ENCODE data around the gene ERICH6B. TPM values are rescaled to one million over a fixed set of nuclear protein-coding genes. Genes with fewer than 3 reads are reported as not detected.

Gene ERICH6B
- total RNA-seq, 5 donors from 2014 or later (not counting 1 experiment from before 2014, with no cell fraction given) = not detected

GRCh38 chr13:45506811-45507210 is 108.7 kb downstream of the ERICH6B start:
- Mint-ChIP-seq H3K4me1 (peaks cover 3 to 6% (median 5%) of the 10 kb centered on the region in 3 donors), H3K36me3 (peaks cover 43% of the 10 kb centered on the region), H3K4me3 (no peak overlapping the region), H3K27me3 (no peaks in the 10 kb centered on the region), H3K9me3 (no peaks in the 10 kb centered on the region), H3K27ac (peak overlapping the region; percentile 41 to 48)
- Histone ChIP-seq H3K27ac (ENCODE audit: low read length) (no peak overlapping the region), H3K4me3 (ENCODE audit: control insufficient read depth in 1 of 2, extremely low read depth in 1 of 2, low read length in 1 of 2) (no peak overlapping the region), H3K27me3 (replicated peaks in 1 of 2; ENCODE audit: control insufficient read depth in 2 of 2, extremely low read depth in 1 of 2, insufficient read depth in 2 of 2, low read length in 1 of 2) (no peaks in the 10 kb centered on the region), H3K36me3 (ENCODE audit: control insufficient read depth in 2 of 2, extremely low read depth in 1 of 2, insufficient read depth in 1 of 2, low read length in 1 of 2) (peaks cover 11 to 62% of the 10 kb centered on the region in 2 donors), H3K4me1 (ENCODE audit: control insufficient read depth in 1 of 2, extremely low read depth in 1 of 2, insufficient read depth in 2 of 2, low read length in 2 of 2) (no peaks in the 10 kb centered on the region), H3K9me3 (no peaks in the 10 kb centered on the region)
- ChIA-PET CTCF (interaction anchor here (0.7 to 1.3 kb wide), 3 partner anchors 22 to 753 kb away, joined by 3 read pairs; no protein-coding TSS in a partner anchor), POLR2A (no interaction called here)
- no CpG with 5 or more reads among the region's 6 CpGs for WGBS (ENCODE audit: insufficient coverage)
- DNase-seq (no peak), ATAC-seq (replicated peaks in 1 of 4) (no peak)

GRCh38 chr13:45503658-45504057 is 111.9 kb downstream of the ERICH6B start:
- Mint-ChIP-seq H3K27me3 (no peaks in the 10 kb centered on the region), H3K36me3 (peaks cover 46% of the 10 kb centered on the region), H3K4me1 (peaks cover 8 to 18% (median 11%) of the 10 kb centered on the region in 3 donors), H3K9me3 (no peaks in the 10 kb centered on the region), H3K27ac (peak overlapping the region; percentile 15 to 60), H3K4me3 (no peak overlapping the region)
- Histone ChIP-seq H3K4me3 (ENCODE audit: control insufficient read depth in 1 of 2, extremely low read depth in 1 of 2, low read length in 1 of 2) (no peak overlapping the region), H3K4me1 (ENCODE audit: control insufficient read depth in 1 of 2, extremely low read depth in 1 of 2, insufficient read depth in 2 of 2, low read length in 2 of 2) (no peaks in the 10 kb centered on the region), H3K27me3 (replicated peaks in 1 of 2; ENCODE audit: control insufficient read depth in 2 of 2, extremely low read depth in 1 of 2, insufficient read depth in 2 of 2, low read length in 1 of 2) (no peaks in the 10 kb centered on the region), H3K27ac (ENCODE audit: low read length) (no peak overlapping the region), H3K9me3 (no peaks in the 10 kb centered on the region), H3K36me3 (ENCODE audit: control insufficient read depth in 2 of 2, extremely low read depth in 1 of 2, insufficient read depth in 1 of 2, low read length in 1 of 2) (peaks cover 11 to 67% of the 10 kb centered on the region in 2 donors)
- ChIA-PET CTCF (no interaction called here), POLR2A (interaction anchor here (0.6 kb wide), 2 partner anchors 18 to 1004 kb away, joined by 6 to 7 read pairs; no protein-coding TSS in a partner anchor)
- ATAC-seq (replicated peaks in 1 of 4) (no peak), DNase-seq (no peak)

GRCh38 chr13:45501175-45501526 is 114.4 kb downstream of the ERICH6B start:
- no peak overlapping the region for H3K4me3 Mint-ChIP-seq
- ATAC-seq (replicated peaks in 1 of 4) = no peak

GRCh38 chr13:45500492-45501174 is 114.9 kb downstream of the ERICH6B start:
- Mint-ChIP-seq H3K27me3 (no peaks in the 10 kb centered on the region), H3K4me1 (peaks cover 8 to 19% (median 11%) of the 10 kb centered on the region in 3 donors), H3K4me3 (no peak overlapping the region), H3K27ac (peak overlapping the region; percentile 64 to 69), H3K36me3 (peaks cover 51% of the 10 kb centered on the region), H3K9me3 (no peaks in the 10 kb centered on the region)
- CTCF ChIA-PET = no interaction called here
- no peaks in the 10 kb centered on the region for H3K9me3 ChIP-seq
- no peak overlapping the region for H3K4me3 ChIP-seq (ENCODE audit: control insufficient read depth in 1 of 2, extremely low read depth in 1 of 2, low read length in 1 of 2)
- ATAC-seq (replicated peaks in 1 of 4) = no peak
- whole genome bisulfite sequencing (ENCODE audit: insufficient coverage) = no CpG with 5 or more reads among the region's 4 CpGs
- H3K4me1 ChIP-seq (ENCODE audit: control insufficient read depth in 1 of 2, extremely low read depth in 1 of 2, insufficient read depth in 2 of 2, low read length in 2 of 2) = no peaks in the 10 kb centered on the region
- no peaks in the 10 kb centered on the region for H3K27me3 ChIP-seq (replicated peaks in 1 of 2; ENCODE audit: control insufficient read depth in 2 of 2, extremely low read depth in 1 of 2, insufficient read depth in 2 of 2, low read length in 1 of 2)
- H3K36me3 ChIP-seq (ENCODE audit: control insufficient read depth in 2 of 2, extremely low read depth in 1 of 2, insufficient read depth in 1 of 2, low read length in 1 of 2) = peaks cover 11 to 71% of the 10 kb centered on the region in 2 donors
- no peak for DNase-seq
- no peak overlapping the region for H3K27ac ChIP-seq (ENCODE audit: low read length)
- POLR2A ChIA-PET = no interaction called here

More at GRCh38 chr13:45501175-45501526, 114.4 kb downstream of the ERICH6B start:
- H3K36me3 ChIP-seq (ENCODE audit: control insufficient read depth in 2 of 2, extremely low read depth in 1 of 2, insufficient read depth in 1 of 2, low read length in 1 of 2) = peaks cover 11 to 71% of the 10 kb centered on the region in 2 donors
- H3K4me3 ChIP-seq (ENCODE audit: control insufficient read depth in 1 of 2, extremely low read depth in 1 of 2, low read length in 1 of 2) = no peak overlapping the region
- no CpG with 5 or more reads among the region's 1 CpG for whole genome bisulfite sequencing (ENCODE audit: insufficient coverage)
- DNase-seq = no peak
- H3K27me3 ChIP-seq (replicated peaks in 1 of 2; ENCODE audit: control insufficient read depth in 2 of 2, extremely low read depth in 1 of 2, insufficient read depth in 2 of 2, low read length in 1 of 2) = no peaks in the 10 kb centered on the region
- H3K27ac ChIP-seq (ENCODE audit: low read length) = no peak overlapping the region
- H3K4me1 ChIP-seq (ENCODE audit: control insufficient read depth in 1 of 2, extremely low read depth in 1 of 2, insufficient read depth in 2 of 2, low read length in 2 of 2) = no peaks in the 10 kb centered on the region
- Mint-ChIP-seq H3K36me3 (peaks cover 54% of the 10 kb centered on the region), H3K4me1 (peaks cover 8 to 19% (median 11%) of the 10 kb centered on the region in 3 donors), H3K9me3 (no peaks in the 10 kb centered on the region), H3K27ac (peak overlapping the region; percentile 64 to 69), H3K27me3 (no peaks in the 10 kb centered on the region)
- ChIA-PET POLR2A (no interaction called here), CTCF (interaction anchor here in 1 of 2 donors (0.9 kb wide), 1 partner anchor 169 kb away, joined by 3 read pairs; no protein-coding TSS in a partner anchor)
- H3K9me3 ChIP-seq = no peaks in the 10 kb centered on the region

GRCh38 chr13:45496942-45497341 is 118.6 kb downstream of the ERICH6B start:
- no peaks in the 10 kb centered on the region for H3K27me3 Mint-ChIP-seq
- Histone ChIP-seq H3K27ac (ENCODE audit: low read length) (no peak overlapping the region), H3K9me3 (no peaks in the 10 kb centered on the region), H3K4me3 (ENCODE audit: control insufficient read depth in 1 of 2, extremely low read depth in 1 of 2, low read length in 1 of 2) (no peak overlapping the region), H3K27me3 (replicated peaks in 1 of 2; ENCODE audit: control insufficient read depth in 2 of 2, extremely low read depth in 1 of 2, insufficient read depth in 2 of 2, low read length in 1 of 2) (no peaks in the 10 kb centered on the region), H3K36me3 (ENCODE audit: control insufficient read depth in 2 of 2, extremely low read depth in 1 of 2, insufficient read depth in 1 of 2, low read length in 1 of 2) (peaks cover 3 to 67% of the 10 kb centered on the region in 2 donors), H3K4me1 (ENCODE audit: control insufficient read depth in 1 of 2, extremely low read depth in 1 of 2, insufficient read depth in 2 of 2, low read length in 2 of 2) (no peaks in the 10 kb centered on the region)
- H3K4me3 Mint-ChIP-seq = no peak overlapping the region
- peaks cover 46% of the 10 kb centered on the region for H3K36me3 Mint-ChIP-seq
- no peak overlapping the region for H3K27ac Mint-ChIP-seq
- DNase-seq (no peak), ATAC-seq (replicated peaks in 1 of 4) (no peak)
- POLR2A ChIA-PET = no interaction called here
- CTCF ChIA-PET = interaction anchor here in 1 of 2 donors (1.1 kb wide), 1 partner anchor 17 kb away, joined by 8 read pairs; no protein-coding TSS in a partner anchor
- no peaks in the 10 kb centered on the region for H3K9me3 Mint-ChIP-seq
- WGBS (ENCODE audit: insufficient coverage) = no CpG with 5 or more reads among the region's 7 CpGs
- H3K4me1 Mint-ChIP-seq = peaks cover 8 to 19% (median 11%) of the 10 kb centered on the region in 3 donors

- peaks cover 0 to 61% of the 10 kb centered on the region in 2 donors for H3K36me3 ChIP-seq (ENCODE audit: control insufficient read depth in 2 of 2, extremely low read depth in 1 of 2, insufficient read depth in 1 of 2, low read length in 1 of 2)
- no peak overlapping the region for H3K4me3 ChIP-seq (ENCODE audit: control insufficient read depth in 1 of 2, extremely low read depth in 1 of 2, low read length in 1 of 2)
- DNase-seq (no peak), ATAC-seq (replicated peaks in 1 of 4) (no peak)
- Mint-ChIP-seq H3K9me3 (no peaks in the 10 kb centered on the region), H3K27ac (no peak overlapping the region), H3K4me3 (no peak overlapping the region), H3K36me3 (peaks cover 33% of the 10 kb centered on the region), H3K27me3 (no peaks in the 10 kb centered on the region), H3K4me1 (no peaks in the 10 kb centered on the region)
- no CpG with 5 or more reads among the region's 1 CpG for WGBS (ENCODE audit: insufficient coverage)
- H3K4me1 ChIP-seq (ENCODE audit: control insufficient read depth in 1 of 2, extremely low read depth in 1 of 2, insufficient read depth in 2 of 2, low read length in 2 of 2) = no peaks in the 10 kb centered on the region
- ChIA-PET POLR2A (interaction anchor here in 1 of 2 donors (0.6 kb wide), 1 partner anchor 504 kb away, joined by 3 read pairs; no protein-coding TSS in a partner anchor), CTCF (no interaction called here)
- H3K9me3 ChIP-seq = no peaks in the 10 kb centered on the region
- H3K27me3 ChIP-seq (replicated peaks in 1 of 2; ENCODE audit: control insufficient read depth in 2 of 2, extremely low read depth in 1 of 2, insufficient read depth in 2 of 2, low read length in 1 of 2) = no peaks in the 10 kb centered on the region
- no peak overlapping the region for H3K27ac ChIP-seq (ENCODE audit: low read length)
Measured at GRCh38 chr13:45492538-45492937, 123.0 kb downstream of the ERICH6B start.
